ENCODE measurements around the gene GRIK4.
"Not testable (repeated sequence)": the region's sequence is repeated elsewhere in the genome, so short reads cannot be mapped to it uniquely, and the experiment has no call there.

Gene GRIK4

DNA sequence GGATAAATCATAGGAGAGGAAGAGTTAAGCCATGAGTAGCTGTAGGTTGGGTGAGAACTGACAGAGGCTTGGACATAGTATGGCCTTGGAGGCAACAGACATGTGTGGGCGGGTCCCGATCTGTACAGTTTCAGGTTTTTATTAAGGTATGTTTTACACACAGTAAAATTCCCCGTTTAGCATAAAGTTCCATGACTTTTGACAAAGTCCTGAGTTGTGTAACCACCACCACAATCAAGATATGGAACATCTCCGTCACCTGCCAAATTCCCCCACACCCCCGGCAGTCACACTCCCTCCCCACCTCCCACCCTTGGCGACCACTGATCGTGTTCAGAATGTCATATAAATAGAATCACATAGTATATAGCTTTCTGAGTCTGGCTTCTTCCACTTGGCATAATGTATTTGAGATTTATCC is 68.1 kb downstream of the GRIK4 start:
- no peak for DNase-seq

DNA sequence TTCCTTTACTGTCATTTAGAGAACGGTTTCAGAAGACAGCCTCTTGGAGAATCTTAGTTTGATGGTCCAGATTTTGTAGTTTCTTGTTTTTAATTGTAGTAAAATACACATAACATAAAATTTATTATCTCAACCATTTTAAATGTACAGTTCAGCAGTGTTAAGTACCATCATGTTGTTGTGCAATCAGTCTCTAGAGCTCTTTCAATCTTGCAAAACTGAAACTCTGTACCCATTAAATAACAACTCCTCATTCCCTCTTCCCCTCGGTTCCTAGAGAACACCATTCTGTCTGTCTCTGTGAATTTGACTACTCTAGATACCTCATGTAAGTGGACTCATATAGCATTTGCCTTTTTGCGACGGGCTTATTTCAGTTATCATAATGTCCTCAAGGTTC is 69.8 kb downstream of the GRIK4 start:
- no peak for DNase-seq

DNA sequence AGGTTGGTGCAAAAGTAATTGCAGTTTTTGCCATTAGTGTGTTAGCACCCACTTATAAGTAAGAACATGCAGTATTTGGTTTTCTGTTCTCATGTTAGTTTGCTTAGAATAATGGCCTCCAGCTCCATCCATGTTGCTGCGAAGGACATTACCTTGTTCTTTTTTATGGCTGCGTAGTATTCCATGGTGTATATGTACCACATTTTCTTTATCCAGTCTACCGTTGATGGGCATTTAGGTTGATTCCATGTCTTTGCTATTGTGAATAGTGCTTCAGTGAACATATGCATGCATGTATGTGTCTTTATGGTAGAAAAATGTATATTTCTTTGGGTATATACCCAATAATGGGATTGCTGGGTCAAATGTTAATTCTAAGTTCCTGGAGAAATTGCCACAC is 71.0 kb downstream of the GRIK4 start:
- not testable (repeated sequence) for DNase-seq

DNA sequence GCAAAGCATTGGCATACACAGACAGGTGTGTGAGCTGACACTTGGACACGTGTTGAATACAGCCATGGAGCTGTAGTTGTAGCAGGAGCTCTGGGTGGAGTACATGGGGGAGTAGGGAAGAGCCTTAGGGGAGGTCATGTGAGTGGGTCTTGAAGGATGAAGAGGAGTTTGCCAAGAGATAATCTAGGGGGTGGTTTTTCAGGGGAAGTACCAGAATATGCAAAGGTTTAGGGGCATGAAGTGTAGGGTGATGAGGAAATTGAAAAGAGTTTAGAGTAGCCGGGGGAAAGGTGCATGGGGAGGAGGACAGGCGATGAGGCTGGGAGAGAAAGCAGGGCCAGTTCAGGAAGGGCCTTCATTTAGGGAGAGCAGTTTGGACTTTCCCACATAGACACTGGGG is 74.5 kb downstream of the GRIK4 start:
- no peak for DNase-seq

DNA sequence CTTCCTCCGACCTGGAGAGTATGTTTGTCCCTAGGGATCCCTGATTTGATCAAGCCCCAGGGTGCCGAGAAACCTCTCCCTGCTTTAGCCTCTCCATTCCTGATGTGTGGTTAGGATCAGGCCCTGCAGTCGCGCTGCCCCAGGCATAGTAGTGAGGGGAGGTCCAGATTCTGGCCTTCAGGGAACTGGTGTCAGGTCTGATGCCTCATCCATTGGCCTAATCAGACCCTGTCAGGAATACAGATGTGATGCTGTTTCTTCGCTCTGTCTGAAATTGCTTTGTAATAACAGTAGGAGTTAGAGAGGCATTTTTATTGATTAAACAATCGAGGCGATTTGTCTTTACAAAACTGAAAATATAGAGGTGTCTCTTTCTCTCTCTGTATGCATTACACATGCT is 75.2 kb downstream of the GRIK4 start:
- no peak for DNase-seq

DNA sequence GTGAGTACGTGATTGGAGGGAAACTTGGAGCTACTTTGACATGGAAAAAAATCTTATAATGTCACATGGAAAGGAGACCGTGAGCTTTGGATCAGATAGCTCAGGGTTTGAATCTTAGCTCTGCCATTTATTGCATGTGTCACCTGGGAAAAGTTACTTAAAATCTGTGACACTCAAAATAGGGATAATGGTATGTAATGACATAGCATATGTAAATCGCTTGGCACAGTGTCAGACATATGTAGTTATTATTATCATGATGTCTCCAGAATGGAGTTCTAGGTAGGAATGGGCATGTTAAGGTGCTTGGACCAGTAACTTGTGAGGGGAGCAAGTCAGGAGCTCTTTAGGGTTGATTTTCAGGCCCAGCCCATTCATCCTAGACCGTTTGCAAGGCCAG is 75.8 kb downstream of the GRIK4 start:
- no peak for DNase-seq

DNA sequence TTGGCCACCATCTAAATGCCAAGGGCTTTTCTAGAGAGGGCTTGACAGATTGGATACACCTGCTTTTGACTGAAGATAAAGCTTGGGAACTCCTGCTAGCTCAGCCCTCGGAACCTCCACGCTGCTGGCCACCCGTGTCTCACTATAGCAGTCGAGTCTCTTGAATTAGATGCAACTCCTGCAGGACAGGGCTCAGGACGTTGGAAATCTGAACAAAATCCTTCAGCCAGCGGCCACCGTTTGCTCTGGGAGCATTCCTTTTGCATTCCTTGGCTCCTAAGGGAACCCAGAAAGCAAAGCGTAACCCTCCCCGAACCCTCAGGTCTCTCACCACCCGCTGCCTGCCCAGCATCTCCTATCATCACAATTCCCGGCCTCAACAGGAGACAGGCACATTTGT is 77.8 kb downstream of the GRIK4 start:
- no peak for DNase-seq

DNA sequence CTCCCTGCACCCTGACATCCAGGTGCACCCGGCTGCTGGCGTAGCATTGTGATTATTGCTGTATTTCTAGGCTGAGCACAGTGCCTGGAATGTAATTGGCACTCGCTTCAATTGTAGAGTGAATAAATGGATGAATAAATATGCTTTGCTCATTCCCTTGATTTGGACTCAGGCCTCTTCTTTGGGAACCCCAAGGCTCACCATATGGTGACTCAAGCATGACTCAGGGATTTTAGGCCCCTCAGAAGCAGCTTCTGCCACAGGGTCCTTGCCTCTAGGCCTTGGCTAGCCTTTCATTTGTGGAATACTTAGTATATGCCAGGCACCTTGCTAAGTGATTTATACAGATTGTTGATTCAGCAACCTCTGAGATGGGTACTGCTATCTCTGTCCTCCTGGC is 78.9 kb downstream of the GRIK4 start:
- DNase-seq: no peak

DNA sequence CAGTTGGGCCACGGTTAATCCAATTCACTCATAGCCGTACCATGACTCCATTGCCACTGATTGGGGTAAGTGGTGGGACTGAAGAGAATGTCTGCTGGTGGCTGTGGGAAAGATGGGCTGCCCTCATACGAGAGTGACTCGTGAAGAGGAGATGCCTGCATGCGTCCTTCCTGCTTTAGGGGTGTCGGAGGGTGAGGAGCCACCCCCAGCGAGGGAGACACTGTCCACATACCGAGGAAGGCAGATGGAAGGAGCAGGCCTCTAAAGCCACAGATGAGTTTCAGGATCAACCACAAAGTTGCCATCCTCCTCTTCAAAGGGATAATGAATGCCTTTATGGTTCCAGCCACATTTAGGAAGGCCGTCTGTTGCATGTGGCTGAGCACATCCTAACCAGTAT is 83.2 kb downstream of the GRIK4 start:
- no peak for DNase-seq

DNA sequence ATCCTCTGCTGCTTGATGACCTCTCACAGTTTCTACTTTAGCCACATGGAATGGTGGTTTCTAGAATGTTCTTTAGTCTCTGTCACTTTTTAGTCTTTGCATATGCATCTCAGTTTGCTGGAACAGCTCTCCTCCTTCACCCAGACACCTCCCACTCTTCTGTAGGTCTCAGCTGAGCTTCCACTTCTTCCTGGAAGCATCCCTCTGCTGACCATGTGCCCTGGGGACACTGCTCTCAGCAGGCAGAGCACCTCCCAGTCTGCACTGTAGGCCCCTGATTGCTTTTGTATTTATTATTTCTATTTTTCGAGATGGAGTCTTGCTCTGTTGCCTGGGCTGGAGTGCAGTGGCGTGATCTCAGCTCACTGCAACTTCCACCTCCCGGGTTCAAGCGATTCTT is 84.0 kb downstream of the GRIK4 start:
- DNase-seq: no peak

DNA sequence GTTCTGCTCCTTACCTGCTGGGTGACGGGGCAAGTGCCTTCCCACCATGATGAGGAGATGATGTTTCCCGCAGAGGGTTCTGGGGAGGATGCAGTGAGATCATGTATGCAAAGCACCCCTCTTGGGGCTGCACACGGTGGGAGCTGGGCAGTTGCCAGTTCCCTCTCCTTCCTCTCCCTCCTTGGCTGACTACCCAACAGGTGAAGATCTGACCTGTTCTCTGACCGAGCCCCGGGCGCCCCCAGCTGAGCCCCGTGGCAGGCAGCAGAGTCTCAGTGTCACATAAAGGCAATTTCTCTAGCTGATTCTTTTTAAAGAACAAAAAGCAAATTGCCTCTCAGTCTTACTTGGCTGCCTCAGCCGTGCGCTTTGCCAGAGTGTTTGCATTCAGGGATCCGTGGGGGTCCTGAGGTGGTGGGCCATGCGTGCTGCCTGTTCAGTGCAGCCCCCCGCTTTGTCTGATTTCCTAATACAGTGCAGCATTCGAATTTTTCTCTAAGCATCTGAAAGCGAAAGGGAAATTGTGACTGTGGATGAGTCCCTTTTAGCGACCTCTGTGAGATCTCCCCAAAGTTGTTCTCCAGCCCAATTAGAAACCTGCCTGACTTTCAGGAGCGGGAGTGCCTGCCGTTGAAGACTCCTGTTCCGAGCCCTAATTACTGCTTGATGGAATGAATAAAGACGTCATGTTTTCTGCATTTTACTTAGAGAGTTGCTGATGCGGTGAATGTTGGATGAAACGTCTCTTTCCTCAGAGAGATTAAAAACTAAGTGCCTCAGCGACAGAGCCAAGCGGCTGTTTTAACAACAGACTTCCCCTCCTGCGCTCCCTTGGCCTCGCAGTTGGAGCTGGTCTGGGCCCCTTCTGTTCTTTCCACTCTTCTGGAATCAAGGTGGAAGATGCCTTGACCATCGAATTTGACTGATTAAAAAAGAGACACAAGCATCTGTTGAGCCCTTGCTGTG is 86.0 kb downstream of the GRIK4 start:
- no peak for DNase-seq

DNA sequence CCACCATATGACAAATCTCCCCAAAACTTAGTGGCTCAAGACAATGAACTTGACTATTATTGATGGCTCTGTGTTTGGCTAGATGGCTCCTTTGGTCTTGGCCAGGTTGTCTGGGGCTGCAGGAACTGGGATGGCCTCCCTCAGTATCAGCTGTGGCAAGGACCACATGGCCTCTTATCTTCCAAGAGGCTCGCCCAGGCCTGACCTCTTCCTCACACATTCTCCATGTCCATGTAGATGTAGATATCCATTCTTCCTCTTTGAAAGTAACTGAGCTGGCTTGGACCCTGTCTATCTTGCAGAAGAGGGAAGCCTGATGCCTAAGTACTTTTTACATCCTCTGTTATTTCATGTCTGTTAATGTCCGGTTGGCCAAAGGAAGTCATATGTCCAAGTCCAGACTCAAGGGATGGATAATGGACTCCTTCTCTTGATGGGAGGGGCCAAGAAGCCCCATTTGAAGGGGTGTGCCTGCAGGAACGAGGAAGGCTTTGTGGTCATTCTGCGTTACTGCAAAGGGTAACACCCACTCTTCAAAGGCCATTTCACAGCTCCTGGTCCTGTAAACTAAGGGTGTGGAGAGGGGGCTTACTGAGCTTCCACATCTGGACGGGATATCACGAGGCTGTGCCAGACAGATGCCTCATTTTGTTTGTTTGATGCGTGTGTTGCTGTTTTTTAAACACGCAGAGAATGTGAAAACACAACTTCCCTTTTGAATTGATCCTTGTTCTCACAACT is 87.1 kb downstream of the GRIK4 start:
- no peak for DNase-seq

DNA sequence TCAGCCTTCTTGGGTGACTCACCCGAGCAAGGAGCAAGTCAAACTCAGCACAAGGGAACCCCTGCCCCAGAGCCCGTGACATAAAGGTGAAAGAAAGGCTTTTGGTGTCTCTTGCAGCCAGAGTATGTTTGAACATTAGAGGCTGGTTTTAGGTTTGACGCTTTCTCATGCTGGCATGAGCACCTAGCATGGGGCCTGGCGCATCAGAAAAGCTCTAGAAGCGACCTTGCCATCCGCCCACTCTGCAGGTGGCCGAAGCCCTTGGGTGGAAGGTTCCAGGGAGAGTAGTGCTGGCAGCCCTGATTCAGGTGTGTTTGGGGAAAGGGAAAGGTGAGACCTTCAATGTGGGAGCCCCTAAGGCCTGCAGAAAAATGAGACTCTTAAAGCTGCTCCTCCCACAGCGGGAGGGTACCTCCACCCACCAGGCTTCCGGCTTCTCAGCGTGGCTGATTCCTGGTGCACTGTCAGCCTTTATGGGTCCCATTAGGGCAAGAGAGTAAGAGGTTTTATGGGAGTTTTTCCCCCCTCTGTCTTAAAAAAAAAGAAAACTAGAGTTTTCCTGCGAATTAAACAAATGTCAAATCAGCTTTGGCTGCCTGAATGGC is 88.4 kb downstream of the GRIK4 start:
- no peak for DNase-seq

DNA sequence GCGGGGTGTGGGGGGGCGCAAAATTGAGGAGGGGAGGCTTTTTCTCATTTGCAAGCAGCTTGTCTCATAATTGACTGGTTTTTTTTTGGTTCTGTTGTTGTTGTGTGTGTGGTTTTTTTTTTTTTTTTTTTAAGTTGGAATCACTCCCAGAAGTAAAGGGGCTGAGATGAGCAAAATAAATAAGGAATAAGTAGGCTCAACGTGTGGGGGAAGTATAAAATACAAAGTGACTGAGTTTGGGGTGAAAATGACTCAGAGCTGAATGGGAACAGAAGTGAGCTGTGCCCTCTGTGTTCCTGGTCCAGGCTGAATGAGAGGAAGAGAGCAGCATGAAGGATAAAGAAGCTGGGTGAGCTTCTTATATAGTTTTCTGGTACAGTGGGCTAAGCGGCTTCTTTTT is 90.0 kb downstream of the GRIK4 start:
- DNase-seq: no peak

DNA sequence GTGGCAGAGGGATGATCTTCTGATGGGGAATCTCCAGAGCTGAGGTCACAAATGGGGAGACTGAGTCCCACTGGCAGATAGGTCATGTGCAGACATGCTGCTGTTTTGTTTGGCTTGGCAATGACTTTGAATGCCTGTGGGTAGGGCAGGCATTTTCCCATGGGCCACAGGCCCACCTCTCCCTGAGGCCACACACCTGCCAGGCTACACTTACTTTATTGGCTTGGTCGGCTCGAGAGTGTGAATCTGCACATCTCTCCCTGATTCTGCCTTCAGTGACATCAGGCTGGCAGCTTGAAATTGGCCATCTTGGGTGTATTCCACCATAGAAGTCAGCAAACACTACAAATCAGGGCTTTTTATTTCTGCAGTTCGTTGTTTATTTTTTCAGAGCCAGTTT is 91.5 kb downstream of the GRIK4 start:
- DNase-seq: no peak

DNA sequence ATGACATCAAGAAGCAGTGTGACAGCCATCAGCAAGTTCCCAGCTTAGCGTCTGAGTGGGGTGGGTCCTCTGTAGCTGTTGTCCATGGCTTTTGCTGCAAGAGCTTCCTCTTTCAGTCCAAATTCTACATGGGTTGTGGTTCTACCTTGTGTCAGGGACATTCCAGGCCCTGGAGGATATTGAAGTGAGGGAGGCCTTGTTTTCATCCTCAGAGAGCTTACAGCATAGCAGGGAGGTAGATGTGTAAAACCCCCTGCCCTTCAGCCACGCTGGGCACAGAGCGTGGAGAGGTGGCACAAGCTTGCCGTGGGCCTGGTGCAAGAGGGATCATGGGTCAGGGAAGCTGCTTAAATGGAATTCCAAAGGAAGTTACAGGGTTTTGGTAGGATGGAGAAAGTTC is 93.9 kb downstream of the GRIK4 start:
- DNase-seq: no peak

DNA sequence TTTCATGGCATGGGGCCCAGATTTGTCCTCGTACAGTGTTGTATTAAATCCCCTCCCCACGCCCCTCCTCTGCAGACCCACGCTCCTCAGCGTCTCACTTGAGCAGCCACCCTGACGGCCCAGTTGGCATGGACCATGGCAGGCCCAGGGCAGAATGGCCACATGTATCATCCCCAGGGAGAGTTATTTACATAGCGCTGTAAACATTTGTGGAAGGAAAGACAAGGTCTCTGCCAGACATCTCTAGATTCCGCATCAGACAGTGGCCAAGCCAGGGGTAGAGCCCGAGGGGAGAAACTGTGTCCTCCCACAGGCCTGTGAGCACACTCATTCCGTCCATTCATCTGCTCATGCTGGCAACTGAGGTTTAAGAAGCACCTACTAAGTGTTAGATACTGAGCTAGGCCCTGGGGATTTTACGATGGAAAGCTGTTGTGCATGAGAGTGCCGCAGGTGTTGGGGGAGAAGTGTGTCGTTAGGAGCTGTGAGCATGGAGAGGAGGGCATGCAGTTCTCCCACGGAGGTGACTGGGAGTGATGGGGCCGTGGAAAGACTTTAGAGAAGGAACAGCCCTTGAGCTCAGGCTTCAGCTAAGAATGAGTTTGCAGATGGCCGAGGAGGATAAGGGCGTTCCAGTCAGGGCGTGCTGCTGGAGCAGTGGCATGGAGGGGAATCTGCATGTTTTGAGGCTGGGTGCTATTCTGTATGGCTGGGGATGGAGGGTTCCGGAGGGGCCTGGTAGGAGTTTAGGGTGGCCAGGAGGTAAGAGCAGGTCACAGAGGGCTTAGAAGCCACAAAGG is 94.9 kb downstream of the GRIK4 start:
- no peak for DNase-seq

DNA sequence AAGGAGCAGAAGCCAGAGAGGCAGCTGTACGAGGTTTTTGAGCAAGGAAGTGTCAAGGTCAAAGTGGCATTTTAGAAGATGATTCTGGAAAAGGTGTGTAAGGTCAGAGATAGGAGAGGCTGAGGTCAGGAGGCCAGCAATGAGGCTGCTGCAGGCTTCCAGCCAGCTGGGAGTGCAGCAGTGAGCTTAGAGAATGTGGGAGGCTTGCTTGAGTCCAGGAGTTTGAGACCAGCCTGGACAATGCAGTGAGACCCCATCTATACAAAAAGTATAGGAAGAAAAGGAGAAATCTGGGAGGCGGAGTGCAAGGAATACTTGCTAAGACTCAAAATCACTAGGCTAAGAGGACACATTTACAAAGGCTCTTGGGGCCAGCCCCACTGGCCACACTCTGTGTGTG is 96.5 kb downstream of the GRIK4 start:
- DNase-seq: no peak

DNA sequence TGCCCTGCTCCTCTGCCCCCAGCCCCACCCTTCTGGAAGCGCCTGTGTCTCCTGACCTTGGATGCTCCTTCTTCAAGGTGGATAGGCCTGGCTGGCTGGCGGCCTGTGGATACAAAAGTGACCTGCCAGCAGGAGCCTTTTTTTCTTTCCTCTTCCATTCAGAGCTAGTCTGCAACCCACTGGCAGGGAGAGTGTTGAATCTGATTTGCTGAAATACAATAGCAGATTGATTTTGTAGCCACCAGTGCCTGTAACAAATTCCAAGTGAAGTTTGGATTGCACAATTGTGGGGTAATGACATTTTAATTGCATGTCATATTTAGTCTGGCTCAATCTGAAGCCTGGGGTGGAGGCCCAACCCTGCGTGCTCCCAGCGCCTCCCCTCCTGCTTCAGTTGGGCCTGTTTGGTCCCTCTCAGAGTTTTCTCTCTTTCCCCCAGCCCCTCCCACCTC is 97.2 kb downstream of the GRIK4 start:
- DNase-seq: no peak

DNA sequence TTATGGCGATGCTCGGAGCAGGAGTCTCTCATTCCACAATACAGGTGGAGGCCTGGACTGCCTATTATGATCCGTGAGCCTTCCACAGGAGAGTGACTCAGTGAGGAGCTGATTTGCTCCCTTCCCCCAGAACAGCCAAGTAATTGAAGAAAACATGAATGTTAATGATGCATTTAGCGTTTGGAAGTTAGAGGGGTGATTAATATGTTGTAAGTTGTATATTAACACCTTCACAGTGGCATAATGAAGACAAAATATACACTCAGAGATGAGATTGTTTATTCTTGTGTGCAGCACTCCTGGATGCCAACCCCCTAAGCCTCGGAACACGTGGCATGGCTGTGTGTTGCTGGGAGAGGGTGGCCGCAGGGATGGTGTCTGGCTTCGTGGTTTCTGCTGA is 98.6 kb downstream of the GRIK4 start:
- no peak for DNase-seq

DNA sequence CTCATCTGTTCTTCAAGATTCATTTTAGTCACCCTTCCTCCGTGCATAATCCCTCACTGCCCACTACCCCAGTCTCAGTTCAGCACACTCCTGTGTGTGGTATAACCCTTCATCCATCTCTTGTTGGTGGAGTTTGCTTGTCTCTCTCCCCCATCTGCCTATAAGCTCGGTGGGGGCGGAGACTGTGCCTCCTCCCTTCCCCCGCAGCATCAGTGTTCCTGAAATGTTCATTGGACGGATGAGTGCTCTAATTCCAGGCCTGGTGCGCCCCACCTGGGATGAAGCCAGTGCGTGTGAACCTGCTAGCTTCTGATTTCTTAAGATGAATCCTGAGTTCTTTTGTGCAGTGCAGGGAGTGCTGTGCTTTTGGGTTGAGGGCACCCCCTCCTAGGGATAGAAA is 100.0 kb downstream of the GRIK4 start:
- DNase-seq: no peak

DNA sequence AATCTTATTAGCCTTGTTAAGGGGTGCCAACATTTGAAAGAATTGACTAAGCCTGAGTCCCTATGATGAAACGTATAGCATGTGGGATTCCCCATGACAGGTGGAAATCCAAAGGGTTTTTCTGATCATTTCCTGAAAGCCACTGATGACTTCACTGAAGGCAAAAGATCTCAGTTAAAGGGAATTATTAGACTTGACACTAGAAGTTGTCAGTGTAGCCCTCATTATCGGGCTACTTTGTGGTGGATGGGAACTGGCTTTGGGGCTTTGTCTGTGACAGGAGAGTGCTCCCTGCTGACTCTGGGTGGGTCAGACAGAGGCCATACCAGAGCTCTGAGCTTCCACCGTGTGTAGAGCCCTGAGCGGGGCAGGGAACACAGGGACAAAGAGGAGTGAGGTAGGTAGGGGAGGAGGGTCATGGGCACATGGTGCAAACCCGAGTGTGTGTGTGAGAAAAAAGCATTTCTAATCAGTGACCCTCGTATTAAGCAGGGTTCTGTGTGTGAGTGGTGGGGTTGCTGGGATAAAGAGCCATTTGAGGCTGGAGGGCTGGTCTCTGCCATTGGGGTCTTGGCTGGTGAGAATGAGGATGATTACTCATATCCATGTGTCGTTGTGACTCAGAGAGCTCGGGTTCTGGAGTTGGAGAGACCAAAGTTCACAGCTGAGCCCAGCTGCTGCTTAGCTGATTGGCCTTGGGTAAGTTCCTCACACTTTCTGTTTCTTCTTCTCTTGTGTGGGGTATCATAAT is 101.1 kb downstream of the GRIK4 start:
- no peak for DNase-seq
